Superior temporal gyrus (tissue), 1 donor: ENCODE results near the gene WHRN.

Experiments used
- DNase-seq: peaks from one replicate; pipeline ENCODE4 v3.0.0-alpha.2; 2016; ENCODE audit errors: extremely low spot score

The WHRN gene

GRCh38 chr9:114419796-114420195, 85.5 kb downstream of the WHRN start:
- DNase-seq = no peak

GRCh38 chr9:114418053-114418452, 87.2 kb downstream of the WHRN start:
- no peak for DNase-seq

GRCh38 chr9:114417511-114417910, 87.8 kb downstream of the WHRN start:
- DNase-seq = no peak

- DNase-seq = no peak
Observed at GRCh38 chr9:114416906-114417305, 88.4 kb downstream of the WHRN start.

GRCh38 chr9:114416290-114416689, 89.0 kb downstream of the WHRN start:
- DNase-seq = no peak

- no peak for DNase-seq
Observed at GRCh38 chr9:114414346-114414745, 90.9 kb downstream of the WHRN start.

GRCh38 chr9:114413861-114414301, 91.4 kb downstream of the WHRN start:
- DNase-seq = no peak

GRCh38 chr9:114412048-114412683, 93.1 kb downstream of the WHRN start:
- DNase-seq = no peak

- no peak for DNase-seq
Observed at GRCh38 chr9:114411452-114411851, 93.8 kb downstream of the WHRN start.

GRCh38 chr9:114410910-114411309, 94.4 kb downstream of the WHRN start:
- DNase-seq = no peak

GRCh38 chr9:114409842-114410241, 95.4 kb downstream of the WHRN start:
- DNase-seq = no peak

GRCh38 chr9:114409103-114409780, 96.0 kb downstream of the WHRN start:
- DNase-seq = no peak

GRCh38 chr9:114408645-114409044, 96.6 kb downstream of the WHRN start:
- DNase-seq = no peak

- no peak for DNase-seq
Observed at GRCh38 chr9:114407889-114408288, 97.4 kb downstream of the WHRN start.

GRCh38 chr9:114406441-114406840, 98.8 kb downstream of the WHRN start:
- no peak for DNase-seq

- DNase-seq = peak; percentile 94
Observed at GRCh38 chr9:114405294-114406034, 99.8 kb downstream of the WHRN start.

- DNase-seq = no peak
Observed at GRCh38 chr9:114404531-114404930, 100.7 kb downstream of the WHRN start.

GRCh38 chr9:114403153-114403756, 102.0 kb downstream of the WHRN start:
- no peak for DNase-seq

- DNase-seq = no peak
Observed at GRCh38 chr9:114401344-114401743, 103.9 kb downstream of the WHRN start.

- DNase-seq = no peak
Observed at GRCh38 chr9:114400772-114401171, 104.5 kb downstream of the WHRN start.

GRCh38 chr9:114400219-114400618, 105.1 kb downstream of the WHRN start:
- no peak for DNase-seq

- DNase-seq = no peak
Observed at GRCh38 chr9:114399381-114399780, 105.9 kb downstream of the WHRN start.
